ENCODE measurements around the gene MAML3.

MAML3 gene

DNA sequence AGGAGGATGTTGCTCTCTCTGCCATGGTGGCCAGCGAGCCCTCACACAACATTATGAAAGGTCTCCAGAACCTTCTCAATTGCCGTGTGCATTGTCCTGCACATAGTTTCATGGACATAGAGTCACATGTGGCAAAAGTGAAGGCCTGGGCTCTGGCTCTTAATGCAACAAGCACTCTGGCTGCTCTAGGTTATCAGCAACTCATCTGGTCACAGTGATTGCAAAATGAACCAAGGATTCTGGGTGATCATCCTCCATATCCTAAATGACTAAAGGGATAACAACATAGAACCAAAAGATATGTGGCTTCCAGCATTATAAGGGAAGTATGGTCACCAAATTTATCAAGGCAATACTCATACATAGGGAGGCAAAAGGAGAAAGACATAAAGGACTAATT, 313.2 kb downstream of the MAML3 start:
- DNase-seq (ENCODE audit: low read depth) = no peak

DNA sequence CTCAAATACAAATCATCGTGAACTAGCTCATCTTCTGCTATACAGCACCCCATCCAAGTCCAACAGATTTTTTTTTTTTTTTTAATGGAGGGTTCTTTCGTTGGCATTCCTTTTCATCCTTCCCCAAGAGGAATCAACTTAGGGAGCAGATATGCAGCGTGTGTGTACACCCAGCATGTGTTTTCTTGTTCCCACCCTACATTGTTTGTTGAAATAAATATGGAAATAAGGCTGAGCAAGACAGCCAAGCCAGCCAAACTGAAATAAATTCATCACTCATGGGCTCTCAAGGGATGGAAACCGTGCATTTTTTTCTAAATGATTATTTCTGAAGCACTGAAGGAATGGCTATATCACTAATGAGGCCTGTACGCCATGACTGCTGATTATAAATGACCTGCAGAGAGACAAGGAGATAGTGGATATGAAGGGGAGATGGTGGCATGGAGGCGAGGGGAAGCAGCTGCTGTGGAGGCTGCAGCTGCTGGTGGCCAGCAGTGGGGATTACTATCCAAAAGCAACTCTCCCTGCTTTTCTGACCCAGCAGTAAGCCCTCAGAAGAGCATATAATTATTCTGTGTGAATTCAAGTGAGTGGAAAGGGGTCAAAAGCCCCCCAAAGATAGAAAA, 314.5 kb downstream of the MAML3 start:
- no peak for DNase-seq (ENCODE audit: low read depth)

DNA sequence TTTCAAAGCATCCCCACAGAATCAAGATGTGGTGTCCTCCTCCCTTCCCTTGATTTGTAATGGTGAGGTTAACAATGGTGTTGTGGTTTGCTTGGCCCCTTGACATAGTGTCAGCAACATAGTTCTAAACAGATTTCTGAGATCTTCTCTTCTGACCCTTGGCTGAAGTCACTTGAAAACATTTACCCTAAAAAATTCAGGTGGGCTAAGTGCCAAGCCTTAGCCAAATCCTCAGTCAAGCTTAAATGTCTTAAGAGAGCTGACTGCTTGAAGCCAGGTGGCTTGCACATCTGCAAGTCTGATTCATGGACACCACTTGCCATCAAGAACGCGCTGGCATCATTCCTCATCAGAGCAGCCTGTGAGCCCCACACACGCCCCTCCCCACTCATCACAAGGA, 315.2 kb downstream of the MAML3 start:
- no peak for DNase-seq (ENCODE audit: low read depth)

DNA sequence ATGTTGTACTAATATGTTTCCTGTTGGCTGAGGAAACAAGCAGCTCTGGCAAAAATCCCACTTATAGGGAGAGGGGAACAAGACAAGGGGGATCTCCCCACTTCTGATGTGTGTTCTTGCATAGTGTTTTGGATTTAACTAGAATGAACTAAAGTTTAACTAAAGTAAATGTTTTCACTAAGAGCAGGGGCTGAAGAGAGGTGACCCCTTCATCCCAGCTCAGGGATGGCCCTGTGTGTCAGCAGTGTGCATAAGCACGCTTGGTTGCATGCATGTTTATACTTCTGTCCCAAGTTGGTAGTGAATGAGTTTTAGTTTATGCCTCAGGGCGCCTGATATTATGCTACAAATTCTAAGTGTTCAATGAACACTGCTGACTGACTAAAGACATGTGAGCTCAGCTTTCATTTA, 319.0 kb downstream of the MAML3 start:
- DNase-seq (ENCODE audit: low read depth) = no peak

DNA sequence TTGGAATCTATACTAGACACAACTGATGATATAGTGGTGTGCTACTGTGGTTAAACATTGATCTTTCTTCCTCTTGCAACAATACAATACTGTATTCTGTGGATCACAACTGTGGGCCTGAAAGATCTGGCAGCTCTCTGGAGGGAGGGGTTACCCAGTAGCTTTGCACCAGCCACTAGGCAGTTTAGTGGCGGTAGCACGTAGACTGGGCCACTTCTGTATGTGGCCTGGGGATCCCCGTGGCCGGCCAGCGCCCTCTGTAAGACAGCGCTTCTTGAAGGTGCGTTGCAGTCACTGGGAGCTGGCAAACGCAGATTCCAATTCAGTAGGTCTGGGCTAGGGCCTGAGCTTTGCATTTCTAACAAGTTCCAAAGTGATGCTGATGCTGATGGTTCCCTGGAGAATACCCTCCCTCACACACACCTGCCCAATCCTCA, 319.7 kb downstream of the MAML3 start:
- DNase-seq (ENCODE audit: low read depth) = no peak

DNA sequence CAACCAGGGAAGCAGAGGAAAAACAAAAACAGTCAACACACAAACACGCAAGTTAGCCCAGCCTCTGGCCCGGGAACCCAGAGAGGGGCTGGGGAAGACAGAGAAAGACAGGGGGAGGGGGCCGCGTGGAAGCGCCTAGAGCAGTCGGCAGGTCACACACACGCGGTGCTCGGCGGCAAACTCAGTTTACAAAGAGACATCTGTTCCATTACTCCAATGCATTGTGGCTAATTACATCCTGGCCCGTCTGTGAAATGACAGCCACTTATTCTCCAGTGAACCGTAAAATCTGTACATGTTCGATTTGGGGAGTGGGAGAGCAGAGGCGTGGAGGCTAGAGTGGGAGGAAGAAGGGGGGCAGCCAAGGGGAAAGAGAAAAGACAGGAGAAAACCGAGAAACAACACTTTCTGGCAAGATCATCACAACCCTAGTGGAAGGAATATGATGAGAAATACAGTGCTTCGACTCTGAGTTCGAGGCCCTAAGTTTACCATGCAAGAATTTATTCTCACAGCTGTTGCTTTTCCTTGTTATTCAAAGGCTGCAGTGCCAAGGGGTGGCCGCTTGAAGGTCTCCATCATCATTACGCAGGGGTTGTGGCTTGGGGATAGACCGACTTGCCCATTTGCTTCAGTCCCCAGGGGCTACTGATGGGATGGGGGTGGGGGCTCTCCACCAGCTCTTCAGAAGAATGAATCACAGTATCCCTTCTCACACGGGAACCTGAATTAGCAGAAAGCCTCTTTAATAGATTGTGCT, 320.7 kb downstream of the MAML3 start:
- DNase-seq (ENCODE audit: low read depth) = no peak

DNA sequence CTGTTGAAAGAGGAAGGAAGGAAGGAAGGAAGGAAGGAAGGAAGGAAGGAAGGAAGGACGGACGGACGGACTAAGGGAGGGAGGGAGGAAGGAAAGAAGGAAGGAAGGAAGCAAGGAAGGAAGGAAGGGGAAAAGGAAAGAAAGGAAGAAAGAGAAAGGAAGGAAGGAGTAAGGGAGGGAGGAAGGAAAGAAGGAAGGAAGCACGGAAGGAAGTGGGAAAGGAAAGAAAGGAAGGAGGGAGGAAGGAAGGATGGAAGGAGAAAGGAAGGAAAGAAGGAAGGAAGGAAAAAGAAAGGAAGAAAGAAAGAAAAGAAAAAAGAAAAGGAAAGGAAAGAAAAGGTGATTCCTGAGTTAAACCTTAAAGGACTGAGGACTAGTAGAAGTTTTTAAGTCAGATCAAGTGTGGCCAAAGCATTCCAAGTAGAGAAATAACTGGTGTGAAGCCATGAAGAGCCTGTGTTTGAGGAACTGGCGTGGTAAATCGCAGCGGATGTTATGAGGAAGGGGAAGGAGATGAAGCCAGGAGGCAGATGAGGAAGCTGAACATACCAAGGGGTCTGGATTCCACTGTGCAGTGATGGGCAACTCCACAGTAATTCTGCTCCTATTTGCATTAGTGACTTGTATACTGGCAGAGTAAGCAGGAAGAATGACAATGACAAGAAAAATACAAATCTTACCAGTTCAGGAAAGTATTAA, 324.9 kb downstream of the MAML3 start:
- DNase-seq (ENCODE audit: low read depth) = no peak

DNA sequence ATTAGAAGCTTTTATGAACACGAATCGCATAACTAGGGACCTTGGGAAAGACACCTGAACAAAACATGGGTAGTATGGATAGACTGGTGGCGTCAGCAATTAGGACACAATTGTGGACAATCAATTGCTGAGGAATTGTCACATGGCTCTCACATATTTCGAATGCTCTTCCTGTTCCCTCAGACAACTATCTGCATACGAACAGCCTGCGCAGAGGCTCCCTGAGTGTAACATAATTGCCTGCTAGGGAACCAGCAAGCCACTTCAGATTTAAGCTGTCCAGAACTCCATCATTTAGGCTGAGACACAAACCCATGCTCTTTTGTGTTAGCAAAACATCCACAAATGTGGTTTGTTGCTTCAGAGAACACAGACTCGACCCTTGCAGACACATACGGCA, 327.6 kb downstream of the MAML3 start:
- DNase-seq (ENCODE audit: low read depth) = no peak

DNA sequence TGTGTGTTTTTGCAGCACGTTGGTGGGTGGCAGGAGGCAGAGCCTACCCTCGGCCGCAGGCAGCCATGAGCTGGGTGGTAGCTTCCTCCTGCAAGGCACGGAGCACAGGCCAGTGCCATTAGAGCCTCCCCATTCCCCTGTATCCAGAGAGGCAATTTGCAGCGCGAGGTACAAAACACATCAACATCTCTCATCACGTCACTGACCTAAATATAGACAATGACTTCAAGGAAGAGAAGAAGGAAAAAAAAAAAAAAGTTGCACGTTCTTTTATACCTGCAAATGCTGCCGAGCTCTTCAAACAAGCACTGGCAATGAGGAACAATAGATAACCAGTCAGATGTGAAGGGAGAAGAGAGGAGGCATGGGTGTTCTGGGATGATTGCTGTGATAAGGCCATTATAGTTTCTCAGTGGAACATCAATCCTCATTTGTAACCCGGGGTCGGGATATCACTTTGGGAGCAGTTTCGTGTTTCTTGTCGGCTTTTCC, 328.4 kb downstream of the MAML3 start:
- no peak for DNase-seq (ENCODE audit: low read depth)

DNA sequence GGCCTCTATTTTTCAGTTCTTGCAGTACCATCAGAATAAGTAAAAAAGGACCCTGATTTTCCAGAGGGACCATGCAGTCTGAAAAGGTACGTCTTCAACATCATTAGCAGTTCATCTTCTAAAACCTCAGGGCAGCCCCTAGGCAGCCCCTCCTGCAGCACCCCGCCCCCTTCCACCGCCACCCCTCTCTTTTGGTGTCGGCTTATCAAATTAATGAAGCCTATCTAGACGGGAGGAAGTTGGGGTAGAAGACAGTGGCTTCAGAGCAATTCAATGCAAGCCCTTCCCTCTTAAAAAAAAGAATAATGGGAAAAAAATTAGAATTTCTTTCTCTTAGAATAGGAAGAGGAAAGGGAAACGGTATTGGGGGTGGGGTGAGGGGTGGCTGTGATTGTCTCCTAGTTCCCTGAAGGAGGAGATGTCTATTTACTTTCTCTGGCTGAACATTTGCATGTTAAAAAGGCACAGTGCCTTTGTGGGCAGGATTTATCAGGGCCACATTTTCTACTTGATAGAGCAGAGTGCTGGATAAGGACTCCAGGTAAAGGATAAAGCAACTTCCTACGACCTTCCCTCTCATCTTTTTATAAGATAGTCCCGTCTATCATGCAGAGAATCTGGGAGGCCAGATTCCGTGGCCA, 329.0 kb downstream of the MAML3 start:
- DNase-seq (ENCODE audit: low read depth) = no peak

DNA sequence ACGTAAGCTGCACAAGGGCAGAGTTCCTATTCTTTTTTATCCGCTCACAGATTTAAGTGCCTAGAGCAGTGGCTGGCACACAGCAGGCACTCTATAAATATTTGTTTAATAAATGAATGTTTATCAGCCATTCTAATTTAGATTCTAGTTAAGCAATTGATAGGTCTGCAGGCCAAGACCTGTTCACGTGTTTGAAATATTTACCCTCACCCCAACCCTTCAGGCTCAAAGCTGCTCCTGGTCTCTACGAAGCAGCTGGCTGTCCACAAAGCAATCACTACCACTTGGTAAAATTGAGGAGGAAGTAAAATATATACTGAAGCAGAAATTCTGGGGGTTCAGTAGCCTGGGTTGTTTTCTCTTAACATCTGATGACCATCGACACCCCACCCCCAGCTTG, 330.2 kb downstream of the MAML3 start:
- DNase-seq (ENCODE audit: low read depth) = no peak

DNA sequence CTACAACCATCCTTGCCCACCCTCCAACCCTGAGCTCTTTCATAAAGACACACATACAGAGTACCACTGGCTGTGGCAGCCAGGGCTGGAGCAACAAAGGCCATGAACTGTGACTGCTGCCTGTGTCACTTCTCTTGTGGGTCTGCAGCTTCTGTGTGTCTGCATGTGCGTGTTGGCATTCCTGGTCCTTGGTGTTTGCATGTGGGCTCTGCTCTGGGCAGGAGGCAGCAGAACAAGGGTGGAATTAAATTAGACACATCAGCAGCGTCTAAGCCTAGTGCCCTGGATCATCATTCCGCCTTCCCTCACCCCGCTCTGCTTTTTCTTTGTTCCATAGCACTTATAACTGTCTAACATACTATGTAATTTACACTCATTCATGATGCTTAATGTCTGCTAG, 330.6 kb downstream of the MAML3 start:
- DNase-seq (ENCODE audit: low read depth) = no peak

DNA sequence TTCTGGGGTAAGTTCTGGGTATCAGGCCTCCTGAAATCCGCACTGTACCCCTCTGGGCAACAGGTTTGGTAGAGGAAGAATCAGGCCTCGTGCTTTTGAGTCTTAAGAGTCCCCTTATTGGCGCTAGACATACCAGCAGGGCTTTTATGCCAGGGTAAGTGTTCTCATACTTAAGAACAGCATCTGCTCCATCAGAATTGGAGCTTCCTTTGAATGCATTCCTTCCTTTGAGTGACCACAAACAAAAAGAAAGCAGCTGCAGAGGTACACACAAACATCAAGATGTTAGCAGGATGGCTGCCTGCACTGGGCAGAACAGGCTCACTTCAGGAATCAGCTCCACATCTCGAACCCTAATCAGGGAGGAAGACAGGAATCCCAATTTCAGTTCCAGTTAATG, 331.6 kb downstream of the MAML3 start:
- DNase-seq (ENCODE audit: low read depth) = no peak

DNA sequence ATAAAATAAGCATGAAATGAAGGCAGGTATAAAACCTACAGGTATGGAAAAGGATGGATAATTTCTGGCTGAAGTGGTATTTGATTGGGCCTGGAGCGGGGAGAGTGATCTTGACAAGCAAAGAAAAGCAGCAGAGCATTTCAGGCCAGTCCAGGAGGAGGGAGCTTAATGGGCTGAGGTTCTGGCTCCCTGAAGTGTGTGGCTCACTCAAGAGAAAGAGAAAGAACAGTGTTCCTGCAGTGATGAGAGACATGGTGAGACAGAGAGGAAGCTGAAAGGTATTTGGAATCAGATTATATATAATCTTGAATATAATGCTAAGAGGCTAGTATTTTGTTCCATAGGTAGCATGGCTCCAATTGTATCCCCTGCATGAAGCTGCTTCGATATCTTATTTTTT, 334.9 kb downstream of the MAML3 start:
- DNase-seq (ENCODE audit: low read depth) = no peak

DNA sequence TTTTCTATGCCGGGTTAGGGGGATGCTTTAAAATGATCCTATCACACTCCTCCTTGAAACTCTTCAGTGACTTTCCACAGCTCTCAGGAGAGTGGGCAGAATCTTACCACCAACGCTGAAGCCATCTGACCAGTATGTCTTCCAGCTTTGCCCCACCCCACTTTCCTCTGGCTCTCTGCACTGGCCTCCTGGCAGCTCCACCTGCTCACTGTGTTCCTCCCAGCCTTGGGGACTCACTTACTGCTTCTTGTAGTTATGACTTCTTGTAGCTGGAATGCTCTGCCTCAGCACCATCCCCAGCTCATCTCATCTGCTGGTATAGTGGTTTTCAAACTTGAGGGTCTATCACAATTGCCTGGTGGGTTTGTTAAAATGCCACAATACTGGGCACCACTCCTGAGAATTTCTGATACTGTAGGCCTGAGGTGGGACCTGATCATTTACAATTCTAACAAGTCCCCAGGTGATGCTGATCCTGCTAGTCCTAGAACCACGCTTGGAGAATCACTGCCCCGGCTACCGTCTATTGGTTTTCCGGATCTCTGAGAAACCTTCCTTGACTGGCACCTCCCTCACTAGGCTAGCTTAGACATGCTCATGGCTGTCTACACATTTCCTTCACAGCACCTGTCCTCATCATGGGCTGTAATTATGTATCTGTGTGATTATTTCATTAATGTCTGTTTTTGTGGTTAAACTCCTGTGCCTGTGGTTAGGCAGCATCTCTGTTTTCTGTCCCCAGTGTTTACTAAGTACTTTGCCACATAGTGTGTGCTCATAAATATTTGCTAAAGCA, 336.1 kb downstream of the MAML3 start:
- no peak for DNase-seq (ENCODE audit: low read depth)

DNA sequence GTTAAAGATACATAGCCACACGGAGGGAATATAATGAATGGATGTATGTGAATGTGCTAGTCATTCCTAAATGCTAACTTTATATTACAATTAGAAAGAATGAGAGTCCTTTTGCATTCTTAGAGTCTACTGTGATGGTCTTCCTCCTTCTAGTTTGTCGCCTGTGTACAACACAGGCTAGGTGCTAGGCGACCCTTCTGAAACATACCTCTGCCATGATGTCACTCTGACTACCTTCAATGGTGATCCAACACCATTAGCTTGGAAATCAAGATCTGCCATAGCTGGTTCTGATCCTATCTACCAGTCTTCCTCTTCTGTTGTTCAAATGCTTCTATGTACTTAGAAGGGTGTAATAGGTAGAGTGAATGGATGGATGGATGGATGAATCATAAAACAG, 337.1 kb downstream of the MAML3 start:
- no peak for DNase-seq (ENCODE audit: low read depth)

DNA sequence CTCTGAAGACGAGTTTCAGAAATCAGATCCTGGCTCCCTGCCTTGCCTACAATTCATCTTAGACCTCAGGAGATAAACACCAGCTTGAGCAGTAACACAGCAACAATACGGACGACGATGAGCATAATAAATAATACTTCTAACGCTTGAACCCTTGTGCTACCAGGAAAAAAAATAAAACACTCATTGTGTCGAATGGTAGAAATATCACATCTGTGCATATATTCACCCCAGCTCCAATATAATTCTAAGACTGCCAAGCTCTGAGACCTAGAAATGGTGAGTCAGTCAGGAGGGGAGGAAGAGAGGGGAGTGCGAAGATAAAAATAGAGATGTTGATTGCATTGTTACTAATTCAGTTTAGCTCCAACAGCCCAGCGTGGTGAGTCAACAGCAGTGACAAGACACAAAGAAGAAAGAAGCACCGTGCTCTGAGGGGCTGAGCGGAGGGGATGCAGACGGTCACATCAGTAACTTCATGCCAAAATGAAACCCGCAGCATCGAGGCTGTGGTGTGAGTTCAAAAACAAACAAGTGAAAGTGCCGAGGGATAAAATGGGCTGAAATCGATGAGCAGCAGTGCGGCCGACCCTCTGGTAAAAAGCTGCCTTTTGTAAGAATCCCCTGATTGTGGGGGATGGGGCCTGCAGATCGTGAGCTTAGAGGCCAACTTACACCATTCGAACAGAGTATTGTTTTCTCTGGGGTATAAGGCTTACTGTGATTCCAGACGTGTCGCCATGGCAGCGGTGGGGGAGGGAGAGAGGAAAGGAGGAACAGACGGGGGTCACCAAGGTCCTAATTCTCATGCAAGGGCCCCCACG, 338.0 kb downstream of the MAML3 start:
- DNase-seq (ENCODE audit: low read depth) = peak; percentile 42

DNA sequence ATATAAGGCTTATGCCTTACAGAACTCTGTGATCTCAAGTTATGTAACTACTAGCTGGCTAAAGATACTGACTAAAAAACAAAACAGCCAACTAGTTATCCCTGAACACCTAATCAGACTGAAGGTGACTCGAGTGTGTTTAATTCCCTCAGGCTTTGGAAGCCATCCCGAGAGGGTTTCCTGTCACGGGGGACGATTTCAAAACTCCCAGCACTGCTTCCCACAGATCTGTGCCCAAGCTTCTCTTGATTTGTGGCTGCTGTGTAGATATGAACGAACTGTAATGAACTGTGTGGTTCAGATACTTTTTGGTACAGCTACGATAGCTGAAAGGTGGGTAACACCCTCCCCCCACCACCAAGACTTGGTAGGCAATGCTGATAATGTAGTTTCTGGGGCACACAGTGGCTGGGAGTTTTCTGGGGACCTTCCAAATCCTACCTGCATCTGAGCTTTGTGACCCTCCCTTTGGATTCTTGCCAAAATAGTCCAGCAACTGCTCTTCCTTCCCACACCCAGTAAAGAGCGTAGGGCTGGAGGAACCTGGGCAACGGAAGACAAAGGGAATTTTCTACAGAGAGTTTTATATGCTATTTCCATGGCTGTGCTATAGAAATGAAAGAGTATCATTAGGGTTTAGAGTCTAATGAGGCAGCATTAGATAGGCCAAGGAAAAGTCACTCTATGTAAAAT, 339.5 kb downstream of the MAML3 start:
- DNase-seq (ENCODE audit: low read depth) = no peak

DNA sequence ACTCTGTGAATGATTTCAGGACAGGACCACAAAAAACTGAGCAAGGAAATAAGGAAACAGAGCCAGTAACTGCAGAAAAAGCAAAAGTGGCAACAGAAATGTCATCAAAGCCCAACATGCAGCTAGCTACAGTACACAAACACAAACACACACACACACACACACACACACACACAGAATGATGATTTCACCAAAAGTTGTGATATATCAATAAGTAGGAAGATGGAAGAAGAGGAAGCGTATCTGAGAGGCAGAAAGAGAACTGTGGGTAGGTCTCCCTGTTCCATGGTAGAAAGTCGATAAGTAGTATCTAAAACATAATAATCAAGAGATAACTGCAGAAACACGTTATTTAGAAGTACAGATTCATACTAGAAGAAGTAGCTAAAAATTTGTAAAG, 340.1 kb downstream of the MAML3 start:
- no peak for DNase-seq (ENCODE audit: low read depth)

DNA sequence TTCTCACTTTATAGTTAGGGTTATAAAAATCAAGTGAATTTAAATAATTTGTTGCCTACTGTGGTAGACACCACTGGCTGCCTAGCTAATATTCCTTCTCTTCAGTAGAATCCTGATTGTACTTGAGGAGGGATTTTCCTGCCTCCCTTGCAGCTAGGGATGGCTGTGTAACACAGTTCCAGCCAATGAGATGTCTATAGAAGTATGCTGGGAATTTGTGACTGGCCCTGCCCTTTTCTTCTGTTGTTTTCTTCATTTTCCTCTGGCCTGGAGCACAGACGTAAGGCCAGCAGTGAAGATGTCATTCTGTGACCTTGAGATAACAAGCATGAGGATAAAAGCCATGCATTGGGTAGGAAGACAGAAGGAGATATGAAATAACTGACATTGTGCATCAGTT, 343.3 kb downstream of the MAML3 start:
- DNase-seq (ENCODE audit: low read depth) = no peak

Data from fibroblast of the conjunctiva (primary cell).